ENCODE results near the gene DAGLA. TPM values are rescaled to one million over a fixed set of nuclear protein-coding genes. Genes with fewer than 3 reads are reported as not detected.

DAGLA gene
- total and polyA plus RNA-seq, 5 experiments from 2014 or later = 0.08 to 0.13 TPM; not detected in 3

DNA sequence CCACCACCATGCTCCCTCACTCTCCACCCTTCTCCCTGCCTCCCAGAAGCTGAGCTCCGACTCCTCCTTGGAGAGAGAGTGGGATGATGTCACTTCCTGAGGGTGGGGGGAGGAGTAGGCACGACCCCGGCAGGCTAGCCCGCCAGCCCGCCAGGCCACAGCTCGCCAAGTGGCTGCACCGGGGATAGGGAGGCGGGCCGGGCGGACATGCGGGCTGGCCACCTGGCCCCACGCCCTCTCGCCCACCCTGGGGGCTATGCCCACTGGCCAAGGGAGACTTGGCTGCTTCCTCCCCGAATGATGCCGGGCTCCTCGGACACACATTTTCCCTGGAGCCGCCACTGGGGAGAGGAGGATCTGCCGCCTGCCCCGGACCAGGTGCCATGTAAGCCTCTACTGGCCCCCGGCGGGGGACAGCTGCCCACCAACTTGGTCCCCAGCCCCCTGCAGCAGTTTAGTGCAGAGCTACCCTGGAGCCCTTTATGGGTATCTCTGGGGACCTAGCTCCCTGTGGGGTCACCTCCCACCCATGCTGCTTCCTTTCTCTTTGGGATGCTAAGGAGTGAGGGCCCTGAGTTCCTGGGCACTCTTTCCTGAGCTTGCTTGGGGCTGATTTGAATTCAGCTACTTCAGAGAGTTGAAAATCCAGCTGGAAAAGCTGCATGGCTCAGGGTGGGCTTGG lies 38.6 kb downstream of the DAGLA start:
- Mint-ChIP-seq H3K27ac (no peak overlapping the region), H3K36me3 (no peaks in the 10 kb centered on the region), H3K4me1 (peaks cover 0 to 2% (median under 1%) of the 10 kb centered on the region in 4 donors), H3K4me3 (no peak overlapping the region), H3K27me3 (no peaks in the 10 kb centered on the region), H3K9me3 (no peaks in the 10 kb centered on the region)
- DNase-seq (no peak), ATAC-seq (no peak)
- POLR2A ChIA-PET = no interaction called here

- Mint-ChIP-seq H3K9me3 (no peaks in the 10 kb centered on the region), H3K27ac (no peak overlapping the region), H3K4me3 (no peak overlapping the region), H3K4me1 (peaks cover 0 to 2% (median under 1%) of the 10 kb centered on the region in 4 donors), H3K27me3 (no peaks in the 10 kb centered on the region), H3K36me3 (no peaks in the 10 kb centered on the region)
- no peak for ATAC-seq
- POLR2A ChIA-PET = no interaction called here
- DNase-seq = no peak
These were observed 39.8 kb downstream of the DAGLA start for GRCh38 chr11:61719978-61720377.

DNA sequence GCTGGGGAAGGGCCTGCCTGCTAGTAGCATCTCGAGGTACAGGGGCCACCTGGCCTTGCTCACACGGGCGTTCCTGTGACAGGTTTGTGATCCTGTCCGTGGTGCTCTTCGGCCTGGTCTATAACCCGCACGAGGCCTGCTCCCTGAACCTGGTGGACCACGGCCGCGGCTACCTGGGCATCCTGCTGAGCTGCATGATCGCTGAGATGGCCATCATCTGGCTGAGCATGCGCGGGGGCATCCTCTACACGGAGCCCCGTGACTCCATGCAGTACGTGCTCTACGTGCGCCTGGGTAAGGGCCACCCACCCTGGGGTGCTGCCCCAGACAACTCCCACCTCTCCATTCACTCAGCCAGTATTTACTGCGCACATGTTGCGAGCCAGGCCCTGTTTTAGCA lies 40.4 kb downstream of the DAGLA start:
- POLR2A ChIA-PET = no interaction called here
- Mint-ChIP-seq H3K9me3 (no peaks in the 10 kb centered on the region), H3K27ac (peak overlapping the region in 1 of 10 donors; percentile 64)

DNA sequence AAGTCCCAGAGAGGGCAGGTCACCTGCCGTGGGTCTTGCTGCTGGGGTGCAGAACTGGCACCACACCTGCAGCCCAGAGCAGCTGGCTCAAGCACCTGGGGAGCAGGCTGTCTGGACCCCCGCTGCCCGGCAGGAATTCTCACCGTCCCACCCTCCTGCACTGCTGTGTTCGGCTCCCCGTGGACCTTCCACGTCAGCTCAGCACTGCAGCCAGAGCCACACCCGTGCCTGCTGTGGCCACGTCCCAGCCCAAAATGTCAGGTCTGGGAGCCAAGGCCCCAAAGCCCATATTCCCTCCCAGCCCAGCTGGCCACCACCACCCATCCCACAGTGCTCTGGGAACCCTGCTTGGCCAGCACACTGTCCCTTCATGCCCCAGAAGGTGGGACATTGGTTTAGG lies 44.2 kb downstream of the DAGLA start:
- Mint-ChIP-seq H3K27ac (no peak overlapping the region), H3K4me1 (peaks cover 0 to 4% (median 1%) of the 10 kb centered on the region in 4 donors), H3K4me3 (no peak overlapping the region), H3K36me3 (no peaks in the 10 kb centered on the region), H3K27me3 (no peaks in the 10 kb centered on the region), H3K9me3 (no peaks in the 10 kb centered on the region)
- DNase-seq (no peak), ATAC-seq (no peak)
- POLR2A ChIA-PET = no interaction called here

More for the DNA sequence above, 40.4 kb downstream of the DAGLA start:
- no peaks in the 10 kb centered on the region for H3K27me3 Mint-ChIP-seq
- H3K36me3 Mint-ChIP-seq = no peaks in the 10 kb centered on the region
- no peak overlapping the region for H3K4me3 Mint-ChIP-seq
- DNase-seq (no peak), ATAC-seq (no peak)
- peaks cover 0 to 2% (median under 1%) of the 10 kb centered on the region in 4 donors for H3K4me1 Mint-ChIP-seq

GRCh38 chr11:61725781-61726231 lies 45.6 kb downstream of the DAGLA start:
- Mint-ChIP-seq H3K4me1 (peaks cover 0 to 4% (median 1%) of the 10 kb centered on the region in 4 donors), H3K27me3 (no peaks in the 10 kb centered on the region), H3K4me3 (no peak overlapping the region), H3K9me3 (no peaks in the 10 kb centered on the region), H3K27ac (peak overlapping the region in 1 of 10 donors; percentile 51), H3K36me3 (no peaks in the 10 kb centered on the region)
- ATAC-seq = no peak
- DNase-seq = no peak
- POLR2A ChIA-PET = no interaction called here

DNA sequence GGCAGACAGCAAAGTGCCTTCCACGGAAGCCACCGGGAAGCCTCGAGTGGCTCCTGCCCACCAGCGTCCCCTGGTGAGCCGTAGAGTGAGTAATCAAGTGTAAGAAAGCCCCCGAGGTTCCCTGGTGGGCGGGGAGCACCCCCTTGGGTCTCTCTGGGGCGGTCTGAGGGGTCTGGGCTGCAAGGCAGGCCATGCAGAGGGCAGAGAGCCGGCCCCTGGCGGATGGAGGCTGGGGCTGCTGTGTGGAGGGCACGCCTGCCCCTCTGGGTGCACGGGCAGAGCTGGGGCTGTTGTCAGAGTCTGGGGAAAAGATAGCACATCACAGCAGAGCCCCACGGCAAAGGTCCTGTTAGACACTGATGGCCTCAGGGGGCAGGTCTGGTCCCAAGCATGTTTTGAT lies 46.6 kb downstream of the DAGLA start:
- POLR2A ChIA-PET = no interaction called here
- ATAC-seq = no peak
- H3K36me3 Mint-ChIP-seq = no peaks in the 10 kb centered on the region
- H3K4me3 Mint-ChIP-seq = no peak overlapping the region
- no peak overlapping the region for H3K27ac Mint-ChIP-seq
- H3K4me1 Mint-ChIP-seq = peaks cover 0 to 3% (median 0%) of the 10 kb centered on the region in 4 donors
- H3K27me3 Mint-ChIP-seq = no peaks in the 10 kb centered on the region
- no peaks in the 10 kb centered on the region for H3K9me3 Mint-ChIP-seq
- no peak for DNase-seq

DNA sequence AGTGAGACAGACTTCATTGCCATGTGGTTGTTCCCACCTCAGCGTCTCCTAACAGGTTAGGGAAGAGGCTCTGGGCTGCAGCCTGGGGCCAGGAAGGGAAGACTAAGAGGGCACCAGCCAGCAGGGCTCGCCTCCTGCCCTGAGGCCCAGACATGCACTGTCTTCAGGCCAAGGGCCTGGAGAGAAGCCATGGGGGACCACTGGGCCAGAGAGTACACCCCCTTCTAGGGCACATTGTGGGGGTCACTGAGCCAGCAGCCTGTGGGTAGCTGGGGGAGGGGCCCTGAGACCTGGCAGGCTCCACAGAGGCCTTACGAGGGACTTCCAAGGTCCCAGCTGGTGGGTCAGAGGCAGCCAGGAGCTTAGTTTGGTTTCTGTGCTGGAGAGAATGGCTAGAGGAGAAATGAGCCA lies 47.2 kb downstream of the DAGLA start:
- no peaks in the 10 kb centered on the region for H3K9me3 Mint-ChIP-seq
- H3K27me3 Mint-ChIP-seq = no peaks in the 10 kb centered on the region
- POLR2A ChIA-PET = no interaction called here
- H3K36me3 Mint-ChIP-seq = no peaks in the 10 kb centered on the region
- H3K27ac Mint-ChIP-seq = no peak overlapping the region
- DNase-seq (no peak), ATAC-seq (no peak)
- peaks cover 0 to 3% (median 0%) of the 10 kb centered on the region in 4 donors for H3K4me1 Mint-ChIP-seq
- H3K4me3 Mint-ChIP-seq = no peak overlapping the region

- H3K27me3 Mint-ChIP-seq = no peaks in the 10 kb centered on the region
- H3K4me1 Mint-ChIP-seq = peaks cover under 1 to 4% (median 3%) of the 10 kb centered on the region in 4 donors
- POLR2A ChIA-PET = no interaction called here
- no peaks in the 10 kb centered on the region for H3K36me3 Mint-ChIP-seq
- H3K9me3 Mint-ChIP-seq = no peaks in the 10 kb centered on the region
- ATAC-seq (no peak), DNase-seq (no peak)
- no peak overlapping the region for H3K4me3 Mint-ChIP-seq
- peak overlapping the region in 1 of 10 donors; percentile 34 for H3K27ac Mint-ChIP-seq
These were observed 48.1 kb downstream of the DAGLA start for GRCh38 chr11:61728066-61728939.

DNA sequence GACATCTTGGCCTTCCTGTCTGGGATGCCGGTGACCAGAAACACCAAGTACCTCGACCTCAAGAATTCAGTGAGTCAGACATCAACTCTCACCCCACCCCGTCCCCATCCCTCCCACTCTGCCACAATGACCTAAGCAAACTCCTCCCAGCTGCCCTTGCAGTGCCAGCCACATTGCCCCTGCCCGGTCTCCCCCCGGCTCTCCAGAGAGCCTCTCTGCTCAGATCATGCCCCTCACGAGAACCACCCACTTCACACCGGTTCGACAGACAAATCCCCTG lies 48.7 kb downstream of the DAGLA start:
- ATAC-seq (no peak), DNase-seq (no peak)
- Mint-ChIP-seq H3K27ac (no peak overlapping the region), H3K4me3 (no peak overlapping the region), H3K9me3 (no peaks in the 10 kb centered on the region), H3K36me3 (no peaks in the 10 kb centered on the region), H3K27me3 (no peaks in the 10 kb centered on the region), H3K4me1 (peaks cover 1 to 7% (median 6%) of the 10 kb centered on the region in 4 donors)
- POLR2A ChIA-PET = no interaction called here

- H3K36me3 Mint-ChIP-seq = no peaks in the 10 kb centered on the region
- no peak for ATAC-seq
- H3K4me1 Mint-ChIP-seq = peaks cover 1 to 7% (median 6%) of the 10 kb centered on the region in 4 donors
- POLR2A ChIA-PET = no interaction called here
- no peaks in the 10 kb centered on the region for H3K9me3 Mint-ChIP-seq
- no peak for DNase-seq
- no peak overlapping the region for H3K4me3 Mint-ChIP-seq
- H3K27ac Mint-ChIP-seq = no peak overlapping the region
- no peaks in the 10 kb centered on the region for H3K27me3 Mint-ChIP-seq
These were observed 50.2 kb downstream of the DAGLA start for GRCh38 chr11:61730240-61730994.

- H3K4me3 Mint-ChIP-seq = peak overlapping the region in 1 of 10 donors; percentile 11
- ATAC-seq (no peak), DNase-seq (no peak)
- H3K4me1 Mint-ChIP-seq = peaks cover 1 to 7% (median 6%) of the 10 kb centered on the region in 4 donors
- no peaks in the 10 kb centered on the region for H3K27me3 Mint-ChIP-seq
- H3K9me3 Mint-ChIP-seq = no peaks in the 10 kb centered on the region
- H3K27ac Mint-ChIP-seq = peak overlapping the region in 1 of 10 donors; percentile 57
- POLR2A ChIA-PET = no interaction called here
- H3K36me3 Mint-ChIP-seq = no peaks in the 10 kb centered on the region
These were observed 51.2 kb downstream of the DAGLA start for GRCh38 chr11:61731211-61731951.

- DNase-seq = no peak
- no peak for ATAC-seq
- no peak overlapping the region for H3K27ac Mint-ChIP-seq
- H3K4me3 Mint-ChIP-seq = peak overlapping the region in 1 of 10 donors; percentile 11
- no peaks in the 10 kb centered on the region for H3K27me3 Mint-ChIP-seq
- H3K9me3 Mint-ChIP-seq = no peaks in the 10 kb centered on the region
- POLR2A ChIA-PET = no interaction called here
- no peaks in the 10 kb centered on the region for H3K36me3 Mint-ChIP-seq
- peaks cover 1 to 7% (median 6%) of the 10 kb centered on the region in 4 donors for H3K4me1 Mint-ChIP-seq
These were observed 51.9 kb downstream of the DAGLA start for GRCh38 chr11:61731952-61732675.
